HepG2 (cell line): Measurements from ENCODE around the gene ETS2. TPM values are rescaled to one million over a fixed set of nuclear protein-coding genes. Genes with fewer than 3 reads are reported as not detected.

Experiments
- ATAC-seq: fragments of 200-7000 bp; cut with Tn5 transposase; 3 replicates; pipeline ENCODE4 v1.9.1; 2020; ENCODE audit warnings: mild to moderate bottlenecking, moderate library complexity
- BruUV-seq: library from RNA; stranded (reverse); fragments of 400-500 nt; replicated peaks from 2 replicates; lab custom pipeline; 2021; lab: Mats Ljungman, UMichigan
- CTCF ChIA-PET: fragments of 300-600 bp; formaldehyde crosslinking; extraction: SDS; loops from one replicate; lab custom pipeline; 2021; ENCODE audit warnings: low total read pairs, inconsistent platforms, low intra/inter-chr PET ratio; lab: Yijun Ruan, JAX
- POLR2A ChIA-PET: fragments of 350-600 bp; sonication (Branson Sonifier 250); formaldehyde crosslinking; loops from one replicate; lab custom pipeline; 2020; ENCODE audit warnings: antibody characterized with exemption, inconsistent platforms; lab: Yijun Ruan, JAX
- DNase-seq: peaks from one replicate; pipeline ENCODE4 v3.0.0-alpha.2; 2015; ENCODE audit warnings: low spot score
- FAIRE-seq: peaks from 3 replicates; lab custom pipeline; 2011; peaks lifted over from hg19 to GRCh38; lab: Jason Lieb, UNC
- H2AFZ ChIP-seq: one replicate; pipeline ENCODE4 v1.6.1; 2011; ENCODE audit warnings: low read length, inconsistent platforms
- H3K27ac ChIP-seq: fragments of 300-600 bp; 3 replicates; pipeline ENCODE4 v1.8.0; 2011; ENCODE audit warnings: mixed run types, mild to moderate bottlenecking, mixed read lengths, low read length, inconsistent platforms; ENCODE audit not compliant: insufficient read depth; ENCODE audit errors: extremely low read length
- H3K27me3 ChIP-seq, 2 experiments: fragments of 200-600 bp in 1 of 2; 2 replicates in 1 of 2; 3 replicates in 1 of 2; pipeline versions ENCODE4 v1.6.0 to v1.8.0; 2011; ENCODE audit warnings: low read length in 2 of 2, mild to moderate bottlenecking in 2 of 2, moderate library complexity in 2 of 2, inconsistent platforms in 1 of 2; ENCODE audit not compliant: insufficient read depth in 2 of 2, control insufficient read depth in 1 of 2
- H3K36me3 ChIP-seq, 2 experiments: fragments of 200-600 bp in 1 of 2; replicated peaks in 1 of 2; 2 replicates in 1 of 2; 3 replicates in 1 of 2; pipeline versions ENCODE4 v1.5.1 to v1.8.0; 2011; ENCODE audit warnings: low read length in 2 of 2, inconsistent platforms in 1 of 2; ENCODE audit not compliant: insufficient read depth in 2 of 2, control insufficient read depth in 1 of 2
- H3K4me1 ChIP-seq: 2 replicates; pipeline ENCODE4 v1.5.1; 2012; ENCODE audit warnings: low read length, inconsistent platforms; ENCODE audit not compliant: insufficient read depth
- H3K4me2 ChIP-seq: 2 replicates; pipeline ENCODE4 v1.6.0; 2011; ENCODE audit warnings: low read depth, low read length, inconsistent platforms
- H3K4me3 ChIP-seq, 3 experiments: fragments of 200-600 bp in 1 of 3; sonication (generic), shearing (Covaris generic) in 1 of 3; replicated peaks in 1 of 3; 2 replicates each; pipeline ENCODE4 v1.5.1; 2011 to 2016; ENCODE audit warnings: low read length in 3 of 3, inconsistent platforms in 2 of 3, low read depth in 2 of 3, mild to moderate bottlenecking in 2 of 3, control low read depth in 1 of 3, mixed read lengths in 1 of 3; ENCODE audit not compliant: insufficient read depth in 1 of 3
- H3K79me2 ChIP-seq: one replicate; pipeline ENCODE4 v1.6.1; 2011; ENCODE audit warnings: low read length, inconsistent platforms; ENCODE audit not compliant: insufficient read depth
- H3K9ac ChIP-seq: 2 replicates; pipeline ENCODE4 v1.6.0; 2011; ENCODE audit warnings: mild to moderate bottlenecking, low read depth, low read length, inconsistent platforms; ENCODE audit not compliant: insufficient read depth
- H3K9me3 ChIP-seq: 2 replicates; pipeline ENCODE4 v1.5.1; 2012; ENCODE audit warnings: mild to moderate bottlenecking, low read length
- H4K20me1 ChIP-seq: 2 replicates; pipeline ENCODE4 v1.6.0; 2011; ENCODE audit warnings: inconsistent platforms, mild to moderate bottlenecking, low read length, moderate library complexity; ENCODE audit not compliant: insufficient read depth
- FOXJ3 ChIP-seq: sonication (generic); formaldehyde crosslinking; IDR thresholded peaks from 2 replicates; pipeline ENCODE4 v1.4.0; 2020; ENCODE audit warnings: missing genetic modification reagents, mild to moderate bottlenecking, borderline replicate concordance
- MED1 ChIP-seq: sonication (generic); formaldehyde crosslinking; IDR thresholded peaks from 2 replicates; pipeline ENCODE4 v1.4.0; 2020; ENCODE audit warnings: missing genetic modification reagents
- PAWR ChIP-seq: sonication (generic); formaldehyde crosslinking; IDR thresholded peaks from 2 replicates; pipeline ENCODE4 v1.4.0; 2020; ENCODE audit warnings: missing genetic modification reagents, mild to moderate bottlenecking, borderline replicate concordance
- PBX2 ChIP-seq: IDR thresholded peaks from 2 replicates; pipeline ENCODE4 v1.6.1; 2016; ENCODE audit warnings: control low read depth
- ZFX ChIP-seq: sonication (generic); formaldehyde crosslinking; IDR thresholded peaks from 2 replicates; pipeline ENCODE4 v1.4.0; 2020; ENCODE audit warnings: mild to moderate bottlenecking, low read depth, missing genetic modification reagents, moderate library complexity
- ZNF281 ChIP-seq: sonication (generic); formaldehyde crosslinking; IDR thresholded peaks from 2 replicates; pipeline ENCODE4 v1.4.0; 2020; ENCODE audit warnings: missing genetic modification reagents, borderline replicate concordance
- ZNF687 ChIP-seq: sonication (generic); formaldehyde crosslinking; IDR thresholded peaks from 2 replicates; pipeline ENCODE4 v1.5.1; 2020; ENCODE audit warnings: mild to moderate bottlenecking, missing genetic modification reagents, moderate library complexity
- WGBS: methylation state at CpG from one replicate; pipeline ENCODE4 v1.1.6; 2017; ENCODE audit warnings: low lambda C conversion rate; 5-methylcytosine and 5-hydroxymethylcytosine counted together
- in situ Hi-C: cut with HindIII; loops from 2 replicates; pipeline ENCODE4 v1.10.0; 2017; ENCODE audit warnings: low pct_unique_long_range_greater_than_20kb; ENCODE audit not compliant: extremely low pct_ligation_motif_present
- intact Hi-C: fragments of 100-400 bp; cut with micrococcal nuclease; formaldehyde crosslinking; loops from one replicate; pipeline ENCODE4 v1.10.0; 2022; ENCODE audit not compliant: unreplicated experiment
- polyA plus RNA-seq, 8 experiments: library from polyadenylated mRNA; depleted of rRNA in 3 of 8; stranded (reverse) in 7 of 8; unstranded in 1 of 8; fragments of >200 nt; fragmentation: Illumina TruSeq in 4 of 8; extraction: Trizol in 4 of 8; gene quantifications; 2 replicates each; pipeline versions ENCODE4 v1.2.1 to v1.2.3, GENCODE V29; 2011 to 2016; ENCODE audit warnings: low read depth in 4 of 8, missing spikeins in 1 of 8, mixed read lengths in 1 of 8; ENCODE audit not compliant: insufficient read depth in 1 of 8
- total RNA-seq, 5 experiments: library from RNA; depleted of rRNA; stranded (reverse); fragments of >200 nt; fragmentation: Illumina TruSeq; extraction: Trizol; gene quantifications; 2 replicates each; pipeline ENCODE4 v1.2.3, GENCODE V29; 2016; ENCODE audit warnings: low read depth in 1 of 5

ETS2 gene
- total and polyA plus RNA-seq, 2 of the 13 experiments (the other 11 are each of a cell fraction or from before 2014, with no cell fraction given): 24.6 to 64.4 TPM

- POLR2A ChIA-PET: no interaction called here
- peaks cover 33% of the 10 kb centered on the region for H3K4me1 ChIP-seq
- H2AFZ ChIP-seq: no peak overlapping the region
- H3K36me3 ChIP-seq: no peaks in the 10 kb centered on the region
- no peaks in the 10 kb centered on the region for H3K27me3 ChIP-seq
- no TSS peak for BruUV-seq
- H3K4me2 ChIP-seq: peak overlapping the region; percentile 35
- in situ Hi-C loops: no loop called here
- no peak overlapping the region for H3K9ac ChIP-seq
- H4K20me1 ChIP-seq: no peaks in the 10 kb centered on the region
- no peaks in the 10 kb centered on the region for H3K79me2 ChIP-seq
- H3K9me3 ChIP-seq: no peaks in the 10 kb centered on the region
- TF ChIP-seq PAWR (no peak), PBX2 (CRISPR knock-in tag) (no peak), MED1 (CRISPR knock-in tag) (0 out of 2 replicates have a peak, but pooled peaks have one; percentile 15), ZNF281 (CRISPR knock-in tag) (peak; percentile 43; the same call in 1 of the 2 replicates), ZFX (peak; percentile 43; the same call in 1 of the 2 replicates), FOXJ3 (CRISPR knock-in tag) (no peak), ZNF687 (peak; percentile 53)
- TF ChIP-seq, all 625 proteins: peak for 4
- Histone ChIP-seq H3K4me3 (peak overlapping the region in 1 of 3 experiments; percentile 5; a peak in 1 of 6 replicates), H3K27ac (no peak overlapping the region)
- peak; percentile 28 for DNase-seq
- intact Hi-C loops: no loop called here
- 22% methylated on average over 3 of the region's 8 CpGs for WGBS
- CTCF ChIA-PET: interaction anchor here (0.7 kb wide), 1 partner anchor 129 kb away, joined by 3 read pairs; no protein-coding TSS in a partner anchor
- peak; percentile 80 for ATAC-seq
- FAIRE-seq: no peak
Observed at GRCh38 chr21:38857152-38857825, 51.6 kb downstream of the ETS2 start.
